Heart left ventricle (tissue), 16 donors: Measurements from ENCODE around the gene COX11. TPM values are rescaled to one million over a fixed set of nuclear protein-coding genes. Genes with fewer than 3 reads are reported as not detected.

Source experiments
- ATAC-seq, 4 donors: fragments of 200-7000 bp; cut with Tn5 transposase; one replicate each; pipeline ENCODE4 v1.9.1; 2020 to 2022; ENCODE audit warnings: moderate library complexity in 4 of 4, mild to moderate bottlenecking in 3 of 4, moderate number of reproducible peaks in 1 of 4
- DNase-seq, 5 donors: peaks; one replicate each; pipeline ENCODE4 v3.0.0-alpha.2; 2020
- H3K27ac ChIP-seq, 12 donors: fragments of 200-600 bp; sonication (generic) in 4 of 12; one replicate each; pipeline versions ENCODE4 v1.5.0 to v1.8.0; 2016 to 2022; ENCODE audit warnings: mild to moderate bottlenecking in 2 of 12
- H3K27me3 ChIP-seq, 9 donors: fragments of 200-600 bp; sonication (generic) in 2 of 9; one replicate each; pipeline versions ENCODE4 v1.5.1 to v1.8.0; 2016 to 2022; ENCODE audit warnings: mild to moderate bottlenecking in 3 of 9
- H3K36me3 ChIP-seq, 9 donors: fragments of 200-600 bp; sonication (generic) in 2 of 9; one replicate each; pipeline versions ENCODE4 v1.5.0 to v1.8.0; 2018 to 2022; ENCODE audit warnings: mild to moderate bottlenecking in 2 of 9
- H3K4me1 ChIP-seq, 12 donors: fragments of 200-600 bp; sonication (generic) in 4 of 12; one replicate each; pipeline versions ENCODE4 v1.5.0 to v1.8.0; 2016 to 2022; ENCODE audit warnings: mild to moderate bottlenecking in 3 of 12
- H3K4me3 ChIP-seq, 12 donors: fragments of 200-600 bp; sonication (generic) in 4 of 12; one replicate each; pipeline versions ENCODE4 v1.5.0 to v1.8.0; 2017 to 2022; ENCODE audit warnings: mild to moderate bottlenecking in 9 of 12, moderate library complexity in 4 of 12
- H3K9me3 ChIP-seq, 12 donors: fragments of 200-600 bp; sonication (generic) in 4 of 12; one replicate each; pipeline versions ENCODE4 v1.5.0 to v1.8.0; 2016 to 2022; ENCODE audit warnings: mild to moderate bottlenecking in 1 of 12
- POLR2A ChIP-seq, 2 donors: fragments of 450-650 bp; IDR thresholded peaks; one replicate each; pipeline ENCODE4 v1.6.1; 2017; ENCODE audit warnings: antibody characterized with exemption in 2 of 2, mild to moderate bottlenecking in 2 of 2, moderate library complexity in 2 of 2
- WGBS, 4 donors: extraction: QIAGEN DNeasy Blood & Tissue Kit in 2 of 4; methylation state at CpG; one replicate each; pipeline versions ENCODE4 v1.1.5 to v1.1.7; 2013 to 2018; 5-methylcytosine and 5-hydroxymethylcytosine counted together
- intact Hi-C, 10 donors: fragments of 100-400 bp; cut with DNase I; formaldehyde crosslinking; loops; one replicate each; pipeline versions ENCODE4 v1.11.1 to v1.14.2; 2022
- polyA plus RNA-seq, 2 donors: library from polyadenylated mRNA; stranded (reverse); fragments of 200-250 nt; gene quantifications; one replicate each; pipeline ENCODE4 v1.2.3, GENCODE V29; 2013
- total RNA-seq, 9 donors: library from RNA; depleted of rRNA in 2 of 9; stranded (reverse); fragments of >200 nt in 2 of 9; fragmentation: NEBNext Ultra II Directional in 3 of 9; extraction: Animal tissue kit (Norgen Biotek cat#: 25700) in 3 of 9; gene quantifications; one replicate each; pipeline versions ENCODE4 v1.1.0 to v1.2.4, GENCODE V29; 2016 to 2023
- TF ChIP-seq, protein P1 (sequence below), 12 donors: fragments of 200-600 bp; sonication (generic) in 4 of 12; IDR thresholded peaks; one replicate each; pipeline versions ENCODE4 v1.5.0 to v1.8.0; 2018 to 2022; ENCODE audit warnings: antibody characterized with exemption in 12 of 12, mild to moderate bottlenecking in 5 of 12
- donor health status: ischemic (EF 13 %, LVEDD 7.1; RV severe dilation, severe dysfunction).
- donor health status: healthy with polysubstance abuse.
- donor health status: DM: no; HTN: yes; CAD: no.
- donor health status: DM: no; HTN: no; CAD: no.
- donor health status: ischemic (EF 25% LVEDD 6.9; RV normal size, moderate dysfunction).
- donor health status: ischemic (EF 25% LVEDD 5.7; RV mildly dilated, moderate dysfunction).
- donor health status: healthy.
- donor health status: DM: yes; HTN: yes; CAD: no.
- donor health status: ischemic (EF 35%, LVEDD 5.7; RV mildly dilated, moderate dysfunction).
- donor health status: nonischemic (EF 11% LVEDD 7.7; RV severe dilation, severe dysfunction).
- donor health status: DM: yes; HTN: yes; CAD: no.
- donor health status: PGD.
- donor health status: ischemic (EF 29% LVEDD 5.4; RV normal size, mild dysfunction).
- donor health status: nonischemic (EF 23%, LVEDD 6.1; RV moderate dilation, normal function).

COX11 gene
- total and polyA plus RNA-seq, 11 donors = 27.5 to 73.1 (median 51.0) TPM

- H3K27ac ChIP-seq = no peak overlapping the region
- intact Hi-C loops = no loop called here
- ATAC-seq = no peak
- H3K27me3 ChIP-seq = no peaks in the 10 kb centered on the region
- no peaks in the 10 kb centered on the region for H3K4me1 ChIP-seq
- no peaks in the 10 kb centered on the region for H3K9me3 ChIP-seq
- no peak for DNase-seq
- 74 to 85% (median 80%) methylated on average over 1 of the region's 1 CpG for WGBS, 4 donors
- no peak overlapping the region for H3K4me3 ChIP-seq
- peaks cover 0 to 9% (median 0%) of the 10 kb centered on the region in 9 donors for H3K36me3 ChIP-seq
- TF ChIP-seq POLR2A (IDR thresholded peaks at IDR 0.05) = no peak
- TF ChIP-seq, protein P1, sequence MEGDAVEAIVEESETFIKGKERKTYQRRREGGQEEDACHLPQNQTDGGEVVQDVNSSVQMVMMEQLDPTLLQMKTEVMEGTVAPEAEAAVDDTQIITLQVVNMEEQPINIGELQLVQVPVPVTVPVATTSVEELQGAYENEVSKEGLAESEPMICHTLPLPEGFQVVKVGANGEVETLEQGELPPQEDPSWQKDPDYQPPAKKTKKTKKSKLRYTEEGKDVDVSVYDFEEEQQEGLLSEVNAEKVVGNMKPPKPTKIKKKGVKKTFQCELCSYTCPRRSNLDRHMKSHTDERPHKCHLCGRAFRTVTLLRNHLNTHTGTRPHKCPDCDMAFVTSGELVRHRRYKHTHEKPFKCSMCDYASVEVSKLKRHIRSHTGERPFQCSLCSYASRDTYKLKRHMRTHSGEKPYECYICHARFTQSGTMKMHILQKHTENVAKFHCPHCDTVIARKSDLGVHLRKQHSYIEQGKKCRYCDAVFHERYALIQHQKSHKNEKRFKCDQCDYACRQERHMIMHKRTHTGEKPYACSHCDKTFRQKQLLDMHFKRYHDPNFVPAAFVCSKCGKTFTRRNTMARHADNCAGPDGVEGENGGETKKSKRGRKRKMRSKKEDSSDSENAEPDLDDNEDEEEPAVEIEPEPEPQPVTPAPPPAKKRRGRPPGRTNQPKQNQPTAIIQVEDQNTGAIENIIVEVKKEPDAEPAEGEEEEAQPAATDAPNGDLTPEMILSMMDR (IDR thresholded peaks at IDR 0.05) = no peak
Observed at GRCh38 chr17:54944796-54945195, 23.7 kb downstream of the COX11 start.

- Histone ChIP-seq H3K4me1 (no peaks in the 10 kb centered on the region), H3K4me3 (no peak overlapping the region), H3K9me3 (no peaks in the 10 kb centered on the region), H3K36me3 (peaks cover 0 to 31% (median 11%) of the 10 kb centered on the region in 9 donors), H3K27me3 (no peaks in the 10 kb centered on the region), H3K27ac (no peak overlapping the region)
- ATAC-seq (no peak), DNase-seq (no peak)
- no peak for TF ChIP-seq POLR2A (IDR thresholded peaks at IDR 0.05)
- TF ChIP-seq, protein P1 (IDR thresholded peaks at IDR 0.05) = no peak
- intact Hi-C loops = no loop called here
- 83 to 91% (median 87%) methylated on average over 1 of the region's 1 CpG for WGBS, 4 donors
Observed at GRCh38 chr17:54941285-54941684, 27.2 kb downstream of the COX11 start.

GRCh38 chr17:54937426-54937825, 31.0 kb downstream of the COX11 start:
- ATAC-seq = no peak
- Histone ChIP-seq H3K9me3 (no peaks in the 10 kb centered on the region), H3K27me3 (no peaks in the 10 kb centered on the region), H3K27ac (no peak overlapping the region), H3K4me3 (no peak overlapping the region), H3K4me1 (no peaks in the 10 kb centered on the region), H3K36me3 (peaks cover 0 to 55% (median 16%) of the 10 kb centered on the region in 9 donors)
- no peak for TF ChIP-seq POLR2A (IDR thresholded peaks at IDR 0.05)
- TF ChIP-seq, protein P1 (IDR thresholded peaks at IDR 0.05) = no peak
- no peak for DNase-seq
- intact Hi-C loops = no loop called here
- WGBS, 4 donors = 93 to 97% (median 95%) methylated on average over 1 of the region's 1 CpG

- Histone ChIP-seq H3K9me3 (no peaks in the 10 kb centered on the region), H3K4me3 (no peak overlapping the region), H3K36me3 (peaks cover 0 to 56% (median 16%) of the 10 kb centered on the region in 9 donors), H3K27ac (no peak overlapping the region), H3K4me1 (no peaks in the 10 kb centered on the region), H3K27me3 (no peaks in the 10 kb centered on the region)
- 60 to 66% (median 63%) methylated on average over 5 of the region's 5 CpGs for WGBS, 4 donors
- DNase-seq (no peak), ATAC-seq (no peak)
- no peak for TF ChIP-seq POLR2A (IDR thresholded peaks at IDR 0.05)
- TF ChIP-seq, protein P1 (IDR thresholded peaks at IDR 0.05) = no peak
- intact Hi-C loops = no loop called here
Observed at GRCh38 chr17:54937018-54937417, 31.4 kb downstream of the COX11 start.
